ENCODE results near the gene VARS2. TPM values are rescaled to one million over a fixed set of nuclear protein-coding genes. Genes with fewer than 3 reads are reported as not detected.
"Not testable (repeated sequence)": the region's sequence is repeated elsewhere in the genome, so short reads cannot be mapped to it uniquely, and the experiment has no call there.

The VARS2 gene
- 24.7 TPM for total RNA-seq
- long read RNA-seq, full-length matches to known transcripts: 5 of 31 reads
- long read RNA-seq, partial matches to known transcripts: 7 of 31 reads
- long read RNA-seq, other reads (novel, unspliced or antisense): 19 of 31 reads

- intact Hi-C loops (cut with DNase I): loop anchor here (2.0 to 5.0 kb wide), 2 partner anchors 37 to 85 kb away; no protein-coding TSS in a partner anchor
- peak; percentile 96 for DNase-seq (ENCODE audit: low spot score)
Measured at GRCh38 chr6:30914076-30914853, at the start of gene VARS2. TSS of gene VARS2 (plus strand) at chr6:30914238. CDS start at chr6:30914837, 599 bp downstream.

GRCh38 chr6:30864325-30864724 lies 49.7 kb upstream of the VARS2 start:
- no peak for DNase-seq (ENCODE audit: low spot score)
- intact Hi-C loops (cut with DNase I): no loop called here

GRCh38 chr6:30869241-30869749 lies 44.7 kb upstream of the VARS2 start:
- intact Hi-C loops (cut with DNase I); DNase-seq (ENCODE audit: low spot score): not testable (repeated sequence)

GRCh38 chr6:30870546-30870945 lies 43.5 kb upstream of the VARS2 start:
- no peak for DNase-seq (ENCODE audit: low spot score)
- intact Hi-C loops (cut with DNase I): no loop called here

GRCh38 chr6:30871592-30872183 lies 42.4 kb upstream of the VARS2 start:
- DNase-seq (ENCODE audit: low spot score): no peak
- intact Hi-C loops (cut with DNase I): no loop called here

GRCh38 chr6:30873137-30873640 lies 40.8 kb upstream of the VARS2 start:
- no peak for DNase-seq (ENCODE audit: low spot score)
- intact Hi-C loops (cut with DNase I): no loop called here

GRCh38 chr6:30873795-30874194 lies 40.2 kb upstream of the VARS2 start:
- intact Hi-C loops (cut with DNase I); DNase-seq (ENCODE audit: low spot score): not testable (repeated sequence)

GRCh38 chr6:30875244-30876038 lies 38.6 kb upstream of the VARS2 start:
- DNase-seq (ENCODE audit: low spot score): no peak
- intact Hi-C loops (cut with DNase I): loop anchor here (5.0 kb wide), 1 partner anchor 37 kb away; the partner anchor contains the start of gene VARS2

GRCh38 chr6:30876039-30876730 lies 37.9 kb upstream of the VARS2 start:
- intact Hi-C loops (cut with DNase I): loop anchor here (5.0 kb wide), 1 partner anchor 36 kb away; the partner anchor contains the start of gene VARS2
- DNase-seq (ENCODE audit: low spot score): no peak

- intact Hi-C loops (cut with DNase I): loop anchor here (1.0 to 5.0 kb wide), 2 partner anchors 35 to 49 kb away; partner anchors contain the start of gene VARS2
- DNase-seq (ENCODE audit: low spot score): peak; percentile 91
Measured at GRCh38 chr6:30877419-30878262, 36.4 kb upstream of the VARS2 start.

- DNase-seq (ENCODE audit: low spot score): no peak
- intact Hi-C loops (cut with DNase I): loop anchor here (5.0 kb wide), 2 partner anchors 32 to 203 kb away; partner anchors contain the start of gene VARS2
Measured at GRCh38 chr6:30879684-30880427, 34.2 kb upstream of the VARS2 start.

GRCh38 chr6:30880698-30881252 lies 33.3 kb upstream of the VARS2 start:
- intact Hi-C loops (cut with DNase I): loop anchor here (5.0 kb wide), 1 partner anchor 203 kb away; no protein-coding TSS in a partner anchor

GRCh38 chr6:30881392-30882203 lies 32.4 kb upstream of the VARS2 start:
- DNase-seq (ENCODE audit: low spot score): no peak
- intact Hi-C loops (cut with DNase I): loop anchor here (2.0 to 5.0 kb wide), 2 partner anchors 135 to 204 kb away; no protein-coding TSS in a partner anchor

More at GRCh38 chr6:30880698-30881252, 33.3 kb upstream of the VARS2 start:
- DNase-seq (ENCODE audit: low spot score): no peak

- no peak for DNase-seq (ENCODE audit: low spot score)
- intact Hi-C loops (cut with DNase I): loop anchor here (2.0 to 5.0 kb wide), 2 partner anchors 135 to 205 kb away; no protein-coding TSS in a partner anchor
Measured at GRCh38 chr6:30882204-30882758, 31.8 kb upstream of the VARS2 start.

All from cardiac septum (tissue), 1 donor.